IMR-90 (cell line): Measurements from ENCODE around the gene OR52B2. TPM values are rescaled to one million over a fixed set of nuclear protein-coding genes. Genes with fewer than 3 reads are reported as not detected.

Experiments used
- ATAC-seq: fragments of 200-7000 bp; cut with Tn5 transposase; 2 replicates; pipeline ENCODE4 v1.9.1; 2020; ENCODE audit warnings: low read depth, mild to moderate bottlenecking, moderate library complexity
- BruUV-seq: library from RNA; stranded (reverse); fragments of 400-500 nt; replicated peaks from 2 replicates; lab custom pipeline; 2021; lab: Mats Ljungman, UMichigan
- CTCF ChIA-PET: fragments of 300-600 bp; formaldehyde crosslinking; extraction: SDS; loops from one replicate; lab custom pipeline; 2021; ENCODE audit warnings: antibody characterized with exemption; lab: Yijun Ruan, JAX
- POLR2A ChIA-PET: fragments of 300-600 bp; sonication (Branson Sonifier 250); formaldehyde crosslinking; loops from one replicate; lab custom pipeline; 2022; ENCODE audit warnings: antibody characterized with exemption; ENCODE audit not compliant: unreplicated experiment; lab: Charles Lee
- DNase-seq: peaks from one replicate; pipeline ENCODE4 v3.0.0; 2013
- H2AFZ ChIP-seq: replicated peaks from 2 replicates; pipeline ENCODE3; 2013; ENCODE audit warnings: low read length, mild to moderate bottlenecking; ENCODE audit not compliant: poor library complexity
- H2AK5ac ChIP-seq: 2 replicates; pipeline ENCODE4 v1.6.1; 2013; ENCODE audit warnings: low read depth, low read length, inconsistent platforms
- H2AK9ac ChIP-seq: replicated peaks from 2 replicates; pipeline ENCODE3; 2013; ENCODE audit warnings: mild to moderate bottlenecking, low read depth, low read length, moderate library complexity; ENCODE audit not compliant: poor library complexity
- H2BK120ac ChIP-seq: 2 replicates; pipeline ENCODE4 v1.6.1; 2013; ENCODE audit warnings: low read depth, low read length, inconsistent platforms
- H2BK15ac ChIP-seq: 3 replicates; pipeline ENCODE4 v1.6.1; 2013; ENCODE audit warnings: low read depth, low read length, inconsistent platforms
- H2BK20ac ChIP-seq: 2 replicates; pipeline ENCODE4 v1.6.1; 2013; ENCODE audit warnings: low read depth, mild to moderate bottlenecking, inconsistent platforms, low read length, moderate library complexity
- H2BK5ac ChIP-seq: 2 replicates; pipeline ENCODE4 v1.6.1; 2013; ENCODE audit warnings: mild to moderate bottlenecking, low read depth, low read length, inconsistent platforms; ENCODE audit not compliant: poor library complexity, severe bottlenecking
- H3K14ac ChIP-seq: replicated peaks from 2 replicates; pipeline ENCODE4 v1.6.1; 2013; ENCODE audit warnings: low read depth, low read length, inconsistent platforms
- H3K18ac ChIP-seq: 2 replicates; pipeline ENCODE4 v1.6.1; 2013; ENCODE audit warnings: low read depth, low read length, control low read depth
- H3K23ac ChIP-seq: 2 replicates; pipeline ENCODE4 v1.6.1; 2013; ENCODE audit warnings: low read depth, low read length, inconsistent platforms
- H3K27ac ChIP-seq: 2 replicates; pipeline ENCODE4 v1.5.1; 2013; ENCODE audit warnings: mild to moderate bottlenecking, control low read depth, low read length; ENCODE audit not compliant: insufficient read depth
- H3K27me3 ChIP-seq: 2 replicates; pipeline ENCODE4 v1.6.1; 2013; ENCODE audit warnings: low read length; ENCODE audit not compliant: control insufficient read depth, insufficient read depth
- H3K36me3 ChIP-seq: 2 replicates; pipeline ENCODE4 v1.6.1; 2013; ENCODE audit warnings: low read length, mixed read lengths; ENCODE audit not compliant: control insufficient read depth, insufficient read depth
- H3K4ac ChIP-seq: 2 replicates; pipeline ENCODE4 v1.6.1; 2013; ENCODE audit warnings: low read depth, low read length, inconsistent platforms
- H3K4me1 ChIP-seq: 2 replicates; pipeline ENCODE4 v1.6.1; 2013; ENCODE audit warnings: low read length, mixed read lengths; ENCODE audit not compliant: control insufficient read depth, insufficient read depth
- H3K4me2 ChIP-seq: 2 replicates; pipeline ENCODE4 v1.6.1; 2013; ENCODE audit warnings: low read depth, mild to moderate bottlenecking, control low read depth, low read length, moderate library complexity
- H3K4me3 ChIP-seq: 2 replicates; pipeline ENCODE4 v1.5.1; 2013; ENCODE audit warnings: low read depth, mild to moderate bottlenecking, control low read depth, low read length, moderate library complexity; ENCODE audit not compliant: insufficient read depth
- H3K56ac ChIP-seq: 2 replicates; pipeline ENCODE4 v1.6.1; 2013; ENCODE audit warnings: low read length, inconsistent platforms; ENCODE audit not compliant: insufficient read depth; ENCODE audit errors: extremely low read depth
- H3K79me1 ChIP-seq, 2 experiments: 2 replicates each; pipeline ENCODE4 v1.6.1; 2013; ENCODE audit warnings: low read length in 2 of 2, inconsistent platforms in 1 of 2, low read depth in 1 of 2
- H3K9ac ChIP-seq: 2 replicates; pipeline ENCODE4 v1.6.1; 2013; ENCODE audit warnings: low read depth, low read length, control low read depth
- H3K9me1 ChIP-seq: 2 replicates; pipeline ENCODE4 v1.6.1; 2013; ENCODE audit warnings: low read length, inconsistent platforms; ENCODE audit not compliant: insufficient read depth
- H3K9me3 ChIP-seq: 2 replicates; pipeline ENCODE4 v1.6.1; 2013; ENCODE audit warnings: low read length; ENCODE audit not compliant: control insufficient read depth, insufficient read depth
- H4K20me1 ChIP-seq: 2 replicates; pipeline ENCODE4 v1.6.1; 2013; ENCODE audit warnings: low read length, inconsistent platforms; ENCODE audit not compliant: insufficient read depth
- H4K5ac ChIP-seq: 2 replicates; pipeline ENCODE4 v1.6.1; 2013; ENCODE audit warnings: mild to moderate bottlenecking, low read depth, low read length, control low read depth
- H4K8ac ChIP-seq, 2 experiments: 2 replicates each; pipeline ENCODE4 v1.6.1; 2013; ENCODE audit warnings: low read depth in 2 of 2, low read length in 2 of 2, control low read depth in 1 of 2, inconsistent platforms in 1 of 2
- H4K91ac ChIP-seq: 2 replicates; pipeline ENCODE4 v1.6.1; 2013; ENCODE audit warnings: low read depth, low read length, inconsistent platforms; ENCODE audit not compliant: insufficient read depth
- BHLHE40 ChIP-seq: fragments of 150-350 bp; IDR thresholded peaks from 2 replicates; pipeline ENCODE4 v1.6.1; 2016; ENCODE audit warnings: mild to moderate bottlenecking, low read depth, low read length
- CEBPB ChIP-seq: IDR thresholded peaks from 2 replicates; pipeline ENCODE4 v1.6.1; 2012; ENCODE audit warnings: low read depth, low read length, improper control_type of control experiment
- CHD1 ChIP-seq: IDR thresholded peaks from 2 replicates; pipeline ENCODE4 v1.6.1; 2012; ENCODE audit warnings: low read depth, low read length, improper control_type of control experiment
- CTCF ChIP-seq: conservative IDR thresholded peaks from 2 replicates; pipeline ENCODE4 v1.5.1; 2012; ENCODE audit warnings: mild to moderate bottlenecking, low read depth, low read length, improper control_type of control experiment
- ELK1 ChIP-seq: fragments of 150-350 bp; IDR thresholded peaks from 2 replicates; pipeline ENCODE4 v1.6.1; 2016; ENCODE audit warnings: low read depth, mild to moderate bottlenecking, low read length, moderate library complexity, borderline replicate concordance
- FOS ChIP-seq: fragments of 150-350 bp; IDR thresholded peaks from 2 replicates; pipeline ENCODE4 v1.6.1; 2016; ENCODE audit warnings: low read depth, low read length
- MAFK ChIP-seq: IDR thresholded peaks from 2 replicates; pipeline ENCODE4 v1.6.1; 2012; ENCODE audit warnings: low read depth, low read length, improper control_type of control experiment
- MAZ ChIP-seq: IDR thresholded peaks from 2 replicates; pipeline ENCODE4 v1.6.1; 2012; ENCODE audit warnings: low read depth, mild to moderate bottlenecking, low read length, improper control_type of control experiment, moderate library complexity, borderline replicate concordance
- MXI1 ChIP-seq: IDR thresholded peaks from 2 replicates; pipeline ENCODE4 v1.6.1; 2012; ENCODE audit warnings: low read depth, mild to moderate bottlenecking, low read length, moderate library complexity, borderline replicate concordance
- NFE2L2 ChIP-seq: fragments of 150-350 bp; IDR thresholded peaks from 2 replicates; pipeline ENCODE4 v1.6.1; 2016; ENCODE audit warnings: low read depth, mild to moderate bottlenecking, low read length
- POLR2A ChIP-seq: IDR thresholded peaks from 2 replicates; pipeline ENCODE4 v1.6.1; 2012; ENCODE audit warnings: mild to moderate bottlenecking, low read depth, low read length
- RAD21 ChIP-seq: IDR thresholded peaks from 2 replicates; pipeline ENCODE4 v1.6.1; 2012; ENCODE audit warnings: low read length, improper control_type of control experiment
- RCOR1 ChIP-seq: IDR thresholded peaks from 2 replicates; pipeline ENCODE4 v1.6.1; 2012; ENCODE audit warnings: mild to moderate bottlenecking, low read length, improper control_type of control experiment; ENCODE audit not compliant: insufficient replicate concordance
- RFX5 ChIP-seq: IDR thresholded peaks from 2 replicates; pipeline ENCODE4 v1.8.0; 2012; ENCODE audit warnings: low read depth, mild to moderate bottlenecking, low read length, moderate library complexity
- SMC3 ChIP-seq: fragments of 150-350 bp; IDR thresholded peaks from 2 replicates; pipeline ENCODE4 v1.6.1; 2016; ENCODE audit warnings: low read depth, mild to moderate bottlenecking, antibody characterized with exemption, low read length, moderate library complexity
- USF2 ChIP-seq: fragments of 150-350 bp; IDR thresholded peaks from 2 replicates; pipeline ENCODE4 v1.6.1; 2017; ENCODE audit warnings: mild to moderate bottlenecking, antibody characterized with exemption, low read length, low read depth
- WGBS, 2 experiments: methylation state at CpG; one replicate each; pipeline versions ENCODE4 v1.1.5 to v1.1.7; 2013; ENCODE audit warnings: missing lambda C conversion rate in 2 of 2; ENCODE audit not compliant: insufficient read length in 1 of 2; ENCODE audit errors: extremely low coverage in 2 of 2; 5-methylcytosine and 5-hydroxymethylcytosine counted together
- dilution Hi-C: fragments of 300-500 bp; cut with HindIII; formaldehyde crosslinking; loops from one replicate; pipeline ENCODE4 v1.14.3; 2018; ENCODE audit warnings: low sequenced_read_pairs; ENCODE audit not compliant: unreplicated experiment
- in situ Hi-C: fragments of 300-500 bp; cut with MboI; formaldehyde crosslinking; loops from 3 replicates; pipeline ENCODE4 v1.14.3; 2019; ENCODE audit warnings: low sequenced_read_pairs, inconsistent platforms, mixed read lengths
- intact Hi-C: fragments of 100-400 bp; cut with micrococcal nuclease; formaldehyde crosslinking; loops from 2 replicates; pipeline ENCODE4 v1.10.0; 2022
- polyA plus RNA-seq, 3 experiments: library from polyadenylated mRNA; depleted of rRNA; stranded (reverse); fragments of >200 nt; gene quantifications; 2 replicates each; pipeline ENCODE4 v1.2.3, GENCODE V29; 2012; ENCODE audit warnings: low replicate concordance in 1 of 3
- total RNA-seq: library from RNA; depleted of rRNA; stranded (reverse); fragments of >200 nt; gene quantifications from 2 replicates; pipeline ENCODE4 v1.2.3, GENCODE V29; 2012

Gene OR52B2
- total and polyA plus RNA-seq, 2 of the 4 experiments (the other 2 are of a cell fraction), result not detected

- Histone ChIP-seq H3K27me3 (no peaks in the 10 kb centered on the region), H3K4ac (no peak overlapping the region), H3K23ac (no peak overlapping the region), H2BK15ac (no peak overlapping the region), H3K18ac (no peak overlapping the region), H3K9me1 (no peaks in the 10 kb centered on the region), H2BK5ac (no peak overlapping the region), H3K56ac (no peak overlapping the region), H4K8ac (no peak overlapping the region), H3K79me1 (no peaks in the 10 kb centered on the region; a peak in 1 of 4 replicates), H3K4me3 (no peak overlapping the region), H3K4me1 (peaks cover 10% of the 10 kb centered on the region; the same call in 1 of the 2 replicates), H4K91ac (no peak overlapping the region), H2AK9ac (no peak overlapping the region), H2AK5ac (no peak overlapping the region), H3K4me2 (no peak overlapping the region), H3K27ac (no peak overlapping the region), H3K14ac (no peak overlapping the region), H2BK20ac (no peak overlapping the region), H4K20me1 (no peaks in the 10 kb centered on the region), H3K36me3 (peaks cover 17% of the 10 kb centered on the region), H3K9me3 (no peaks in the 10 kb centered on the region), H2AFZ (no peak overlapping the region), H2BK120ac (no peak overlapping the region), H3K9ac (no peak overlapping the region), H4K5ac (no peak overlapping the region)
- dilution Hi-C loops (no loop called here), in situ Hi-C loops (no loop called here), intact Hi-C loops (no loop called here)
- TF ChIP-seq CHD1 (no peak), SMC3 (no peak), RAD21 (no peak), POLR2A (no peak), BHLHE40 (no peak), NFE2L2 (no peak), RFX5 (no peak), MAZ (no peak), ELK1 (no peak), RCOR1 (no peak), MAFK (no peak), CEBPB (no peak), FOS (no peak), MXI1 (no peak), USF2 (no peak), CTCF (no peak)
- POLR2A ChIA-PET, result no interaction called here
- WGBS, 2 experiments, result 100% methylated on average over 1 of the region's 3 CpGs; no CpG with 5 or more reads in 1 of the 2 experiments
- ATAC-seq (no peak), DNase-seq (no peak)
- CTCF ChIA-PET, result no interaction called here
- no TSS peak for BruUV-seq
Observed at GRCh38 chr11:6206456-6207180, 36.5 kb upstream of the OR52B2 start.
